Effector CD4-positive, alpha-beta T cell (primary cell): ENCODE measurements around the gene ABHD1.

ENCODE experiments used
- DNase-seq: peaks from one replicate; pipeline ENCODE4 v3.0.0-alpha.2; 2020

ABHD1 gene

DNA sequence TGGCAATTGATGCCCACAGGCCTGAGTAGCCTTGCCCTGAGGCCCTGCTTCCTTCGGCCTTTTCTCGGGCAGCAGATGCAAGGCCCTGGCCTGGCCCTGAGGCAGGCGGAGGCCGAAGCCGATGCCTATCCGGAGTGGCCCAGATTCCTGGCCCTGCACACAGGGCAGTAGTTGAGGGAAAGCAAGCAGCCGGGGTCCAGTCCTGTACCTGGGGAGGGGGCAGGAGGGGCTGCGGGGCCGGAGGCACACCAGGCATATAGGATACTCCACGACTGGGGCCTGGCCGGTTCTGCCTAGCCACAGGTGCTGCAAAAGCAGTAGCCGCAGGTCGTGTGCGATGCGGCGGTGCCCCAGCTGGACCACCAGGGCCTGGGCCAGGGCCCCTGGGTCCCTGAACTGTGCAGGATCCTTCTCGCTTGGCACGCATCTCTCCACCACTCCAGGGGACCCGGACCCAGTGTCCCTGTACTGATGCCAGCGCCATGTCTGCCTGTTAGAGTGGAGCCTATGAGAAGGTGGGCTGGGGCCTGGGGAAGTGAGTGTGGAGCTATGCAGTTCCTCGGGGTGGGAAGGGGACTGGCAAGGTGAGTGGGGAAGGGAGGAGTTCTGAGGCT, 13.8 kb downstream of the ABHD1 start:
- DNase-seq: no peak

DNA sequence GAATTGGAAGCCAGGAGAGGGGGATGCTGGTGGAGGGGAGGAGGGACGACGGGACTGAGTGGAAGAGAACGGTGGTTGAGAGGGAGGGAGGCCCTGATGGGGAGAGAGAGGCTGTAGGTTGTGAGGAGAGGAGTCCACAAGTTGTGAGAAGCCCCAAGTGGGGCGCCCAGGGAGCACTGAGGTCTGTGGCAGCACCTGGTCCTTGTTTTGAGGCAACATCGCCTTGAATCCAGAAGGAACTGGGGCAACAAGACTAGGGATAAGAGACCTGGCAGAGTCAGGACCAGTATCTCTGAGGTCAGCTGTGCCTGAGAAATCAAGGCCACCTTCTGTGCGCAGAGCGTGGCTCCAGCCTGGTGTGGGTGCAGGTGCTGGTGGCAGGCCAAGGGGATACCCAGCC, 14.5 kb downstream of the ABHD1 start:
- DNase-seq: no peak

DNA sequence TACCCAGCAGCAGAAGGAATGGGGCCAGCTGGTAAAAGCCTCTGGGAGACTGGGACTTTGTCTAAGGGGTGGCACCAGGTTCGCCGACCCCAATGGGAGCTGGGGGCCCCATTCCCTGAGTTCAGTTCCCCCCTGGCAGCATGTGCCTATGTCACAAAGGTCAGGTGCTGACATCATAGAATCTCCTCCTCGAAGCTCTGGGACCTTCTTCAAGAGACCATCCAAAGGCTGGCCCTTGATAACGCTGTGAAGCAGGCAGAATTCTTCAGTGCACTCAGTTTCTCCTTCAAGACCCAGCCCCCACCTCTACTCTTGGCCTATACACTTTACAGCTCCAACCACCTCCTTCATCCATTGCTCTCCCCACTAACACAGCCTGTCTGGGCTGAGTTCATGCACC, 15.7 kb downstream of the ABHD1 start, which contains the start of gene PRR30:
Gene PRR30, minus strand, starts transcription at position 101 of the 400 bp plus-strand sequence. CDS start 1,081 bp downstream, outside the sequence.
- no peak for DNase-seq

DNA sequence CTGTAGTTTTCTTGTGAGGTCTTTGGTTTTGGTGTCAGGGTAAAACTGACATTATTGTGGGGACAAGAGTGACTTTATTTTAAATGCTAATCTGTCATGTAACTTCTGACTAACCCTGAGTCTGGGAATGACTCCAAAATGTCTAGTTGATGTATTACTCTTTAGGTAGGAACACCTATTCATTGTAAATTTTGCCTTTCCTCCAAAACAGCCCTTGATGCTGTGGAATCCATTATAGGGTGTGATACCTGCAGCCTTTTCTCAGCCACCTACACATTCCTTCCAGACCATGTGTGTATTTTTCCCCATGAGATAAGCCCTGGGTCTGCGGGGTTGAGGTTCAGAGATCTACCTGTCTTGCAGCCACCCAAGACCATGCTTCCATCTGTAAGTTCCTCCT, 19.7 kb downstream of the ABHD1 start:
- DNase-seq: no peak

DNA sequence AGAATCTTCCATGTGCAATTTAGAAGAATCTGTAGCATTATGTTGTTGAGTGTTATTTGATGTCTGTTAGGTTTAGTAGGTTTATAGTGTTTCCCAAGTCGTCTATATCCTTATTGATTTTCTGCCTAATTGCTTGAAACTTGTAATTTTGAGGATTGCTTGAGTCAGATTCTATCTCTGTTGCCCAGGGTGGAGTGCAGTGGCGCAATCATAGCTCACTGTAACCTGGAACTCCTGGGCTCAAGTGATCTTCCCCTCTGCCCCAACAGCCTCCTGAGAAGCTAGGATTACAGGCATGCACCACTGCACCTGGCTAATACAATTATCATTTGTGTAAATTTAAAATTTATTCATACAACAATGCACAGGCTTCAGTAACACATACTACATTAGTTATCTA, 22.1 kb downstream of the ABHD1 start:
- DNase-seq: no peak

DNA sequence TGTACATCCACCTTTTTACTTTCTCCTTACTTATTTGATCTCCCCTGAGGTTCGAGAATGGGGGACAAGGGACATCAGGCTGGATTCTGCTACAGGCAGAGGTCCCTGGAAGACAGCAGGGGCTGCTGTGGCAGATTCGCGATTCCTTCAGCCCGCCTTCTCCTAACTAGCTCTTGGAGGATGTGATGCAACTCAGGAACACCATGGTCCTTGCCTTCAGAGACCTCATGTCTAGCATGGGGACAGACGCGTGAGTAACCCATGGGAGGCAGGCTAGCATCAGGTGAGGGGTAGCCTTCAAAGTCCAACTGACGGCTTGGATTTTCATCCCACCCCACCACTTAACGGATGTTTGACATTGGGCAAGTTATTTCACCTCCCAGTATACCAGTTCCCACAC, 24.3 kb downstream of the ABHD1 start:
- DNase-seq: no peak

DNA sequence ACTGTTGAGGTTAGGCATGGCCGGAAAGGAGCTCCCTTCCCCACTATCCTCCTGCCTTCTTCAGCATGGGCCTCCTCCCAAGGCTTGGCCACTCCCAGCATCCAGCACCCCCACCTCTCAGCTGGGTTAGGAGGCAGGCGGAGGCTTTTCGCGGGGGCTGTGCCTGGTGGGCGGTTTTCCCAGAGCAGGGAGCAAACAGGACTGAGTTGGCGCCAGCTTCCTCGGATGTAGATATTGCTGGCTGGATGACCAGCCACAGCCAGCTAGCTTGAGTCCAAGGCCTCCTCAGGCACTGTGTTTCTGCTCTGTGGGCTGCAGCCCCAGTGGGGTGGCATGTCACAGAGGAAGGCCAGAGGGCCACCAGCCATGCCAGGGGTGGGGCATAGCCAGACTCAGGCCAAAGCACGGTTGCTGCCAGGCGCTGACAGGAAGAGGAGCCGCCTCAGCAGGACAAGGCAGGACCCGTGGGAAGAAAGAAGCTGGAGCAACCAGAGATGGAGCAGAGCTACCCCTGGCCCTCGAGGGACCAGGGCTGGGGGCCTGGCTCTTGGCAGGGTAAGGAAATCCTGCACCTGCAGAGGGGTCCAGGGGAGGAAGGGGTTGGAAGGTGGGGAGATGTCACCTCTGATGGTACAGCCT, 25.3 kb downstream of the ABHD1 start, which contains the start of gene TCF23:
Gene TCF23, plus strand, starts transcription at position 204 of the 639 bp plus-strand sequence. Its CDS starts 130 bp downstream, at position 334.
- no peak for DNase-seq

DNA sequence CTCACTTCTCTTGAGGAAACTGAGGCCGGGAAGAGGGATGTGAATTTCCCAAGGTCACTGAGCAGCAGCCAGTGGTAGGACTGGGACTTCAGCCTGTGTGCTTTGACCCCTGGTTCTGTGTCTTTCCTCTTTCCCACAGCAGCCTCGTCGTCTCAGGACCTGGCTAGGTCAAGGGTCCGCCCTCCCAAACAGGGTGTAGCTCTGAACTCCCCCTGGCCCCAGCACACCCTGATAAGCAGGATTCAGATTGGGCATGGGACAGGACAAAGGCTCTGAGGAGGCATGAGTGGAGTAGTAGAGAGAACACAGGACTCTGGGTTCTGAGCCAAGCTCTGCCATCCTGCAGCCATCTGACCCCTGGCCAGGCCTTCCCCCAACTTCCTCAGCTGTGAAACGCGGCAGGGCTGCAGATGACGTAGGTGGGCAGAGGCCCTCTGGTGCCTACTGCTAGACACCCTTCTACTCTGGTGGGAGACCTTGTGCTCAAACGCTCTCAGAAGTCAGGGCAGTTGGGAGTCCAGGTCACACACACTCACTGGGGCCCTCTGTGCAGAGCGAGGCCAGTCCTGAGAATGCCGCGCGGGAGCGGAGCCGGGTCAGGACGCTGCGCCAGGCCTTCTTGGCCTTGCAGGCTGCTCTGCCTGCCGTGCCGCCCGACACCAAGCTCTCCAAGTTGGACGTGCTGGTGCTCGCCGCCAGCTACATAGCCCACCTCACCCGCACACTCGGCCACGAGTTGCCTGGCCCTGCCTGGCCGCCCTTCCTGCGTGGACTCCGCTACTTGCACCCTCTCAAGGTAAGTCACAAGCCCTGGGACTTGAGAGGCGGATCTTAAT, 26.2 kb downstream of the ABHD1 start:
- no peak for DNase-seq

DNA sequence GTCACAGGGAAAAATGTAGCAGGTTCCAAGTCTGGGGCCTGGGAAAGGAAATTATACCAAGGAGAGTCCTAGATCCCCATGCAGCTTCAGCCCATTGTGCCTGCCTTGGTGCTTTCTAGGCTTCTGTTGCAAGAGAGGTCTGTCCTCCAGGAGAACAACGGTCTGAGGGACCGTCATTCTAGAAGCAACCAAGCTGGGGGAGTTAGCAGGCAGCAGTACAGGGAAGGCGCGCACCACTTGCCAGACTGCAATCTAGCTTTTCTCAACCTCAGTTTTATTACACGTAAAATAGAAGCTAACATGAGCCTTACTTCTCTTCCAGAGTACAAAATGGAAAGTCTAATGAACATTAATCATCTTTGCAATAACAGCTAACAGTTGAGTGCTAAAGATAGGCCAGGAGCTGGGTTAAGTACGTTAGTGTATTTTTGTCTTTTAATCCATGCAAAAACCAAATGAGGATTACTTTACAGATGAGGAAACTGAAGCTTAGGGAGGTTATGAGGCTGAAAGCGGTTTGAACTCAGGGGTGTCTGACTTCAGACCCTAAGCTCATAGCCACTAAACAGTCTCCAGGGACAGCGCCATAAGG, 27.1 kb downstream of the ABHD1 start:
- no peak for DNase-seq

DNA sequence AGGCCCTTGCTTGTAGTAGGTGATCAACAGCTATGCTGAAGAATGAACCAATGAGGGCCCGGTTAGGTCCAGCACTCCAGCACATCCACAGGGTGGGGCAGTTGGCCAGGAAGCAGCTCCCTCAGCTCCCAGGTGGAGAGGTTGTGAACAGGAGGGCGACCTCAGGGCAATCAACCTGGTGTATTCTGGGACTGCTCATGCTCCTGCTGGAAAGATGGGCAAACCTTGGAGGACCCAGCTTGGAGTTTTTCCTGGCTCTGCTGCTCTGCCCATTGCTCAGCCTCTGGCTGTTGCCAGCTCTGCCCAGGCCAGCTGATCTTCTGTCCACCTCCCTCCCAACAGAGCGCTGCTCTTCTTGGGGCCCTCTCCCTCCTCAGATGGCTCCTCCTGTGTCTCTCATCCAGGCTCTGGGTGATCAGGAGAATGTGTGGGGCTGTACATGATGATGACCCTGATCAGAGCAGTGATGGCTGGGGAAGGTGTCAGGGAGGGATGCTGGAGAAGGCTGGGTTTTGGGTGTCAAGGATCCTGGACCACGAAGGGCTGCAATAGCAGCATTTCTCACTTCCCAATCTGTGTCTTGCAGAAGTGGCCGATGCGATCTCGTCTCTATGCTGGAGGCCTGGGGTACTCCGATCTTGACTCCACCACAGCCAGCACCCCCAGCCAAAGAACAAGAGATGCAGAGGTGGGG, 28.6 kb downstream of the ABHD1 start:
- DNase-seq: no peak

DNA sequence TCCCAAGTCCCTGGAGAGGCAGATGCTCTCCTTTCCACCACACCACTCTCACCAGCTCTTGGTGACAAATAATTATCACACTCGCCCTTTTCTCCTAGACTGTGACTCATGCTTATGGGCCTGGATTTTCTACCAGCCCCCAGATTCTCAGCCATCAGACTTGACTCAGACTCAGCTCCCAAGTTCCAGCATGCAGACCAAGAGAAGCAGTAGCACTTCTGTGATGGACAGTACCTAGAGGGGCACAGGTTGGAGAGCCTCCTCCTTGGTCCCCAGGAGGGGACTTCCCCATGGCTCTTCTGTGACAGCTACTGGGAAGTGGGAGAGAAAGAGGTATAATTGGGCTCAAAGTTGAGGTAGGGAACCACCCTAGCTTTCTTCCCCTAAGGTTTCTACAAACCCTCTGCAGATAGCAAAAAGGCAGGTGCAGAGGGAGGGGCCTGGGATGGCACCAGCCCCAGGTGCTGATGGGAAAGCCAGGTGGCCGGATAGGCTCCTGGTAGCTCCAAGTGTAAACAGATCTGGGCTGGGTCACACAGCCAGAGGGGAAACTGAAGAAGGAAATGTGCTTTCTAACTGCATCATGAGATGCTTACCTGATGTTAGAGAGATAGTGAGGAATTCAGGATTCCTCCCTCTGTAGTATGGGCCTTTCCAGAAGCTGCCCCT, 29.3 kb downstream of the ABHD1 start:
- no peak for DNase-seq

DNA sequence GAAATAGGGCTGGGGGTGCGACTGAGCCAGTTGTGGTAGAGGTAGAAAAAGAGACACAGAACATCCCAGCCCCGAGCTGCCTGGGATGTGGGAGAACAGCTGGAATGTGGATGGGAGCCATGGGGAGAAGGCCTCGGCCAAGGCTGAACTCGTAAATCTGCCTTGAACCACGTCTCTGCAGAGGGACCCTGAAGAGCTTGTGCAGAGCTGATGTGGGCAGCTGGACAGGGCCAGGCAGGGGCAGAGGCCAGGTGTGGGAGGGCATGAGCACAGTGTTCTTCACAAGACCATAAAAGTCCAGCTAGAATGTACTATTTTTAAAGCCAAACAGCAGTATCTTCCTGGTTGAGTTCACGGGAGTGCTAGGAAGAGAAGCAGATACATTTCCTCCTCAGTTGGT, 30.9 kb downstream of the ABHD1 start:
- no peak for DNase-seq

DNA sequence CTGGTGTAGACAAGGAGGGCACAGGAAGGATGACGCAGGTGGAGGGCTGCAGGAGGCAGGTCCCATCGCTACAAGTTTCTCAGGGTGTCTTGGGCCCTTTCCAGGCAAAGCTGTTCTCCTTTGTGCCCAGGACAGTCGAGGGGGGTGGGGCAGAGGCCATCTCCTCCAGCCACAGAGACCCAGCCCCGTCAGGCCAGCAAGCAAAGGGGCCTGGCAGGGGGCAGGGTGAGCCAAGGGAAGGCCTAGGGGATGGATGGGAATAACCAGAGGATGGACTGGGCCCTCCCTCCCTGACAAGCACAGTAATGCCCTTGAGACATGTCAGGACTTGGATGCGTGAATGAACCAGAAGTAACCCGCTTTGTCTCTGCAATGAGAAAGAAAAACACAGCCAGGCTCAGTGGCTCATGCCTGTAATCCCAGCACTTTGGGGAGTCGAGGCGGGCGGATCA, 31.5 kb downstream of the ABHD1 start:
- DNase-seq: no peak

DNA sequence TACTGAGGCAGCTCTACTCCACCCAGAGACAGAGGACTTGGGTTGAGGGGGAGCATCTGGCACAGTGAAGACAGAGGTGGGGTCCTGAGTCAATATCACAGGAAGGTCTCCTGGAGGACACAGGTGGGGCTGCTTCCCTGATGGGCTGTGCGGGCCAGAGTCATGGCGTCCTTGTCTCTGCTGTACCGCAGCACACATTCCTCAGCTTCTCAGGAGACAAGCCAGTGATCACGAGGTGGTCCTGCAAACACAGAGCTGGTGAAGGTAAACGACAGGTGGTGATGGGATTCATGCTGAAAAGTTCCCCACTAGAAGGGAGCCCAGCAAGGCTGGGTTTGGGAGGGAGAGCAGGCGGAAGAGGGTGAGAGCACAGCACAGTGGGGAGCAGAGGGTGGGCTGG, 34.9 kb downstream of the ABHD1 start:
- no peak for DNase-seq

DNA sequence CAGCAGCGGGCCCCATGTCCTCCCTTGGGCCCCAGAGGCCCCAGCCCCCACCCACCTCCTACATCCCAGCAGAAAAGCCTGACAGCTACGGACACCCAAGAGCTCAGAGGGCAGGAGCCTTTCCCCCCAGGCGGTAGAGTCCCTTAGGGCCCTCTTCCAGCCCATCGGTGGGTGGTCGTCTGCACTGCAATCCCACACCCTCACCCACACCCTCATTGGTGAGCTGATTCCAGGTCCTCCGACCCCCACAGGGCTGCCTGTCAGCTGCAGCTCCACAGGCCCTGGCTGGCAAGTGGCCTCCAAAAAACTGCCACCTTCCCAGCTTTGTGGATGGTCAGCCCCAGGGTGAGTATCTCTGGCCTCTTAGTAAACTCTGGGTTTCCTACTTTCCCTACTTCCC, 35.7 kb downstream of the ABHD1 start:
- no peak for DNase-seq

DNA sequence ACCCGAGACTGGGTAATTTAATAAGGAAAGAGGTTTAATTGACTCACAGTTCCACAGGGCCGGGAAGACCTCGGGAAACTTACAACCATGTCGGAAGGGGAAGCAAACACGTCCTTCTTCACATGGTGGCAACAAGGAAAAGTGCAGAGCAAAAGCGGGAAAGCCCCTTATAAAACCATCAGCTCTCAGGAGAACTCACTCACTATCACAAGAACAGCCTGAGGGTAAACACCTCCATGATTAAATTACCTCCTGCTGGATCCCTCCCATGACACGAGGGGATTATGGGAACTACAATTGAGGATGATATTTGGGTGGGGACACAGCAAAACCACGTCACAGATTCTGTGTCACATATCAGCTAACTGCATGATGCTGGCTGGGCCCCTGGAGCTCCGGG, 36.6 kb downstream of the ABHD1 start:
- DNase-seq: no peak

DNA sequence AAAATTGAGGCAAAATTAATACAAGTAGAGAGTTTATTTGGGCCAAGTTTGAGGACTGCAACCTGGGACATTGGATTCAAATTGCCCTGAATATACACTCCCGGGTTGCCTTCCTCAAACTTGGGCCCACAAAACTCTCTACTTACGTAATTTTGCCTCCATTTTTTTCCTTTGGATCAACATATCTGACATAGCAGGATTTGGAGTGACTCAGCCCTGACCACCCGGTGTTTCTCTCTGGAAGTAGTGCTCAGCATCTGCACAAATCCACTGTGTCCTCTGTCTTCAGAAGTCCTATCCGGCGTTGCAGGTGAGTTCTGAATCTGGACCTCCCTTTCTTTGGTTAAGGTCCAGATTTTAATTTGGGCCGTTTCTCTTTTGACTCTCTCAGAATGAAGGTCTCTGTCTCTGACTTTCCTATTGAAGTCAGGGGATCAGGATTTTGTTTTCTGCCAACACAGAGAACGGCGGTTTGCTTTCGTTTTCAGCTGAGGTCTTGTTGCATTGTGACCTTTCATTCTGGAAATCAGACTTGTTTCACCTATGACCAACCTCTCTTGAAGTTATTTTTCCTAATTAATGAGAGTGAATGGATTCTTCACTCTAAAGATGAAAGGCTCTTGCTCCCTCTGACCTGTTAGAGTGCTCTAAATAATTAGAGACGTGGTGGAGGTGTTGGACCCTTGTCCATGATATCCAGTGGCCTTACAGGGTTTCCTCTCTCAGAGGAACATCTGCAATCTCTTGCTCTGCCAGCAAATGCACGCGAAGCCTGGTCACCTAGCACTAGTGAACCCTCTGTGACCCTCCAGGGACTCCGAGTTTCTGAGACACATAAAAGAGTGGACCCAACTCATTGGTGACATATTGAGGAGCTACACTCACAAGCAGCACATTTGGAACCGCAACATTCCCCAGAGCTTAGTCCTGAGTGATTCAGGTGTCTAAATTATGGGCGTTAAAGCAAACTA, 38.8 kb downstream of the ABHD1 start:
- no peak for DNase-seq

DNA sequence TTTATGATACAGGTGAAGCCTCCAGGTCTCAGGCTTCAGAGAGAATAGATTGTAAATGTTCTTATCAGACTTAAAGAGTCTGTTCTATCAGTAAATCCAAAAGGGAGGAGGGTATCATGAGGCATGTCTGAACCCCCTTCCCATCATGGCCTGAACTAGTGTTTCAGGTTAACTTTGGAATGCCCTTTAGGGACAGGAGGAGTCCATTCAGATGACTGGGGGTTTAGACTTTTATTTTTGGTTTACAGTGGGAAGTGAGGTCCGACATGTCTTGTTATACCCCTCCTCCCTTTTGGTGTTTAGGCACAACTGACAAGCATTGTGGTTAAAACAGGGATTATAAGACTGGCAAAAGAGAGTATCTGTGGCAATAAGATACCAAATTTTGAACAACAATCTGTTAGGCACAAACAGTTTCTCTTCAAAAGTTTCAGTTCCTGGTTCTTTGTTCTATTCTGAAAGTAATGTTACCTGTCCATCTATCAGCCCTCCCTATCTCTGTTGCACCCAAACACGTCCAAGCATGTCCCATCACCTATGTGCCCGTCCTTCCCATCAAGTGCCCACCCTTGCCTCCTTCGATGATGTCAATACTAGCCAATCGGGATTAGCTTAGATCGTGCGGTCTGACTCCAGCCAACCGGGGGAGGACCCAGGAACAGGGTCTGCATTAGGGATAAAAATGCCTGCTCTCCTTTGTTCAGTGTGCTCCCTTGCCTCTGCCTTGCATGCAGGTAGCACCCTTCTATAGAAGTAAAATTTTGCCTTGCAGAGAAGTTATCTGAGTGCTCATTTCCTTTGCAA, 41.5 kb downstream of the ABHD1 start:
- no peak for DNase-seq

DNA sequence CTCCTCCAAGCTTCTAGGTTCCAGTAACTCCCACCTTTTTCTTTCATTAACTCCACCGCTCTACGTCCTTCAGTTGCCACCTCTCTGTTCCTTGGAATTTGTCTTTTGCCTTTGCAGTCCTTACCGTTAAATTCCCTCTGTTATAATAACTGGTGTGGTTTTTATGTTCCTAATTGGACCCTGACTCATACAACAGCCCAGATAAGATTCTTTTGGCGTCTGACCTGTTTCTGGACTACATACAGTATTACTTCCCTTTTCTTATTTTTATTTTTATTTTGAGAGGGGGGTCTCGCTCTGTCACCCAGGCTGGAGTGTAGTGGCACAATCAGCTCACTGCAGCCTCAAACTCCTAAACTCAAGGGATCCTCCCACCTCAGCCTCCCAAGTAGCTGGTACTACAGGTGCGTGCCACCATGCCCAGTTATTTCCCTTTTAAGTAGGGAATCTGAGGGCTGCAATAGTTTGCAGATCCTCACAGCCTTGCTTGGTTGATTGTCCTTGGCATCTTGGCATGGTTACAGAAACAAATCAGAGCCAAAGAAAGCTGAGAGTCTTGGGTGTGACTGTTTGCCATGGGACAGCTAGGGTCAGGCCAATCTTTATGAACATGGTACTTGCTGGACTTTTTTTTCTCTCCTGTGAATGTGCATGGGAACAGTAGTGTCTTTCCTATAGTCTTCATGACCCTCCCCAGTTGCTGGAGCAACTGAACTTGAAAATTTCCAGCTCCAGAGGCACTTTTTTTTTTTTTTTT, 47.1 kb downstream of the ABHD1 start:
- DNase-seq: no peak
